NCI-H2196 treated with DMSO at 0.1 percent for 48 hours (cell line): ENCODE data around the gene IFNL1.
"Not testable (repeated sequence)": the region's sequence is repeated elsewhere in the genome, so short reads cannot be mapped to it uniquely, and the experiment has no call there.

Experiments used
- DNase-seq: peaks from one replicate; lab custom pipeline; 2025; ENCODE audit not compliant: unreplicated experiment; lab: John Stamatoyannopoulos, UW

IFNL1 gene

GRCh38 chr19:39307822-39308530, 11.8 kb downstream of the IFNL1 start:
- DNase-seq: no peak

DNA sequence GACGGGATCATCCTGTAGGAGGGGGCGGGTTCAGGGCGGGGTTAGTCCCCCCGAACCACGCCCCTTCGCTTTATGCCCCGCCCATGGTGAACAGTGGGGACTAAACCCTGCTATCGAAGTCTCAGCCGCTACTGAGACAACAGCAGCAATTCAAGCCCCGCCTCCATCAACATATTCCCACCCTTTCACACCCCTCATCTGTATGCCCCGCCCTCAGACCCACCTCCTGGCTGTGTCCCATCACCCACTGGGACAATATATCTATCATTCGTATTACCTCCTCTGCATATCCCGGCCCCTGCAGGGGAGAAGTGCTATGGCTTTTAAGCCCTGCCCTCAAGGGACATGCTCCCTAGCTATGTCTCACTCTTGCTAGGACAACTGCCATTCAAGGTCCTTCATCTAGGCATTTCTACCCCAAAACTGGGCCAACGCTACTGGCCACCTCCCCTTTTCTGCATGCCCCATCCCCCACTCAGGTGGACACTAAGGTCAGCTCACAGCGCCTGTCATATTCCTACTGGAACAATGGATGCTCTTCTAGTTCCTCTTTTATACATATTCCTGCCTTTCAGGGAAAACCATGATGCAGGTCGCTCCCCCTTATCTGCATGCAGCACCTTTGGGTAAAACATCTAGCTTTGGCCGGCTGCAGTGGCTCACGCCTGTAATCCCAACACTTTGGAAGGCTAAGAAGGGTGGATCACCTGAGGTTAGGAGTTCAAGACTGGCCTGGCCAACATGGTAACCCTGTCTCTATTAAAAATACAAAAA, 12.5 kb downstream of the IFNL1 start:
- peak; percentile 44 for DNase-seq

GRCh38 chr19:39309305-39309670, 13.1 kb downstream of the IFNL1 start:
- DNase-seq: not testable (repeated sequence)

- no peak for DNase-seq
These were observed 14.5 kb downstream of the IFNL1 start for GRCh38 chr19:39310558-39311311.

GRCh38 chr19:39314016-39314728, 18.0 kb downstream of the IFNL1 start:
- DNase-seq: no peak

DNA sequence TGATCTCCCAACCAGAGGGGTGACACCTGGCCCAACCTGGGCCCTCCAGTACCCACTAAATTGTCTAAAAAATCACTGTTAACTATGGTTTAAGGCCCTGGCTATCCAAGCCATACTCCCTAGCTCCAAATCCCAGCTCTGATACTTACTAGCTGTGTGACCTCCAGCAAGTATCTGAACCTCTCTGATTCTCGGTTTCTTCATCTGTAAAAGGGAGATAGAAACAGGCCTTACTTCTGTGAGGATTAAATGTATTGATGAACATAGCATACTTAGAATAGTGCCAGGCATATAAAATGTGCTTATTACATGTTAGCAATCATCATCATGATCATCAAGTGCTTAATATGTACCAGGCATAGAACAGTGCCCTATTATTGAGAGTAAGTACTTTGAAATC, 19.7 kb downstream of the IFNL1 start:
- DNase-seq: no peak

GRCh38 chr19:39316627-39317321, 20.6 kb downstream of the IFNL1 start:
- no peak for DNase-seq

GRCh38 chr19:39317476-39317875, 21.3 kb downstream of the IFNL1 start:
- DNase-seq: no peak

- no peak for DNase-seq
These were observed 21.9 kb downstream of the IFNL1 start for GRCh38 chr19:39318071-39318470.

GRCh38 chr19:39318690-39319089, 22.5 kb downstream of the IFNL1 start:
- DNase-seq: no peak

DNA sequence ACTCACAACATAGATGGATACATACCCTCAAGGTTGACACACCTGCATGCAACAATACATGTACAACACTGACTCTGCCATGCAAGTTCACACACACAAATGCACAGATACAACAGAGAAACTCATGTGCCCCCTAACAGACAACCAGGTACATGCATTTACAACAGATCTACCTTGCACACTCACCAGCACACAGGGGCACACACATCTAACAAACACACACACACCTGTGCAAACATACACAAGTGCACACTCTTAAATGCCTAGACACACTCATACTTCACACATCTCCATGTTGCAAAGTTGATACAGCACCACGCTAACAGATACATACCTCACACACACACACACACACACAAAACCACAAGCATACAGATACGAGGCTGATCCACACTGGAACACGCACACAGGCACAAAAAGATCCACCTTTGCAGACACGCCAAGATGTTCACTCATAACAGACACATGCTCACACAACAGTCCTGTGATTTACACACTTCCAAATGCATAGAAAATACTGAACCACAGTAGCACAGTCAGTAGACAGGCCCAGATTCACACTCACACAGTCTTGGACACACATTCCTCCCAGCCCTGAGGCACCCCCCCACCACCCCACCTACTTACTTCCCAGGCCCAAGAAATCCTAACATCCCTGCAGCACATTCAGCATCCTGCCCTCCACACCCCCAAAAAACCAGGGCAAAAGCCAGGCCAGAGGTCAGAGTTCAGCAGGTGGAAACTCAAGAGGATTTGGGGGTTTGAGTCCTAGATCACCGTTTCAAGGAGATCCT, 23.1 kb downstream of the IFNL1 start:
- no peak for DNase-seq

- DNase-seq: no peak
These were observed 23.7 kb downstream of the IFNL1 start for GRCh38 chr19:39319892-39320248.

DNA sequence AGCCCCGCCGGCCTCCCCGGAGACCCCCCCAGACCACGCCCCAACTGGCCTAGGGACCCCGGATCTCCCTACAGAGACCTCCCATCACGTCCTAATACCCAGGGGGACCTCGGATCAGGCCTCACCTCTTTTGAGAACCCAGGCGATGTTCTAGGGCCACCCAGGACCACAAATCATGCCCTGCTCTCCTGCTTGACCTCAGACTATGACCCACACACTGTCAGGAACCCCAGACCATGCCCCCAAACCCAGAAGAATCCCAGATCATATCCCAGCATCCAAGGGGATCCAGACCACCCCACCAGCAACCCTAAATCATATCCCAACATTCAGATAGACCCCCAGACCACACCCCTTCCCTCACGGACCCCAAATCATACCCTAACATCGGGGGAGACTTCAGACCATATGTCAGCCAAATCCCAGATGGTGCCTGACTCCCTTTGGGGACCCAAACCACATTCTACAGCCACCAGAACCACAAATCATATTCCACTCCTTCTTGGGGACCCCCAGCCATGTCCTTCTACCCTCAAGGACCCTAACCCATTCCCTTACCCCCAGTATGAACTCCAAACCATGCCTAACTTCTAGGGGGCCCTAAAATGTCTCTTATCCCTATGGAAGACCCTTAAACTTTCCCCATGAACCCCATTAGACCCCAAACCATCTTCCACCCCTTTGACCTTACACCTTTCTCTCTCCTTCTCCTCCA, 25.1 kb downstream of the IFNL1 start:
- DNase-seq: no peak

DNA sequence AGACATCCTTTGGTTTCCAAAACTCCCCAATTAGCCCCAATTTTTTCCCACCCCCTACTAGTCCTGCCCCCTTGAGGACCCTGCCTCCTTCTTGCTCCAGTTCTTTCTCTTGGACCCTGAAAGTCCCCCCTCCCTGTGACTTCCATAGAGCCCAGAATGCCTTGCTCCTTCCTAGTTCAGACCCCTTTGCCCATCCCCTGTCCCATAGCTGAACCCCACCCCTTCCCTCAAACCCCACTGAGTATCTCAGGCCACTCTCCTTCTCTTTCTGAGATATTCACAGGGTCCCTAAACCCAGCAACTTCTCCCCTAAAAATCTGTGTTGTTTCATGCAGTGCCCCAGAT, 25.6 kb downstream of the IFNL1 start:
- DNase-seq: no peak

- DNase-seq: no peak
These were observed 28.1 kb downstream of the IFNL1 start for GRCh38 chr19:39324242-39324842.

DNA sequence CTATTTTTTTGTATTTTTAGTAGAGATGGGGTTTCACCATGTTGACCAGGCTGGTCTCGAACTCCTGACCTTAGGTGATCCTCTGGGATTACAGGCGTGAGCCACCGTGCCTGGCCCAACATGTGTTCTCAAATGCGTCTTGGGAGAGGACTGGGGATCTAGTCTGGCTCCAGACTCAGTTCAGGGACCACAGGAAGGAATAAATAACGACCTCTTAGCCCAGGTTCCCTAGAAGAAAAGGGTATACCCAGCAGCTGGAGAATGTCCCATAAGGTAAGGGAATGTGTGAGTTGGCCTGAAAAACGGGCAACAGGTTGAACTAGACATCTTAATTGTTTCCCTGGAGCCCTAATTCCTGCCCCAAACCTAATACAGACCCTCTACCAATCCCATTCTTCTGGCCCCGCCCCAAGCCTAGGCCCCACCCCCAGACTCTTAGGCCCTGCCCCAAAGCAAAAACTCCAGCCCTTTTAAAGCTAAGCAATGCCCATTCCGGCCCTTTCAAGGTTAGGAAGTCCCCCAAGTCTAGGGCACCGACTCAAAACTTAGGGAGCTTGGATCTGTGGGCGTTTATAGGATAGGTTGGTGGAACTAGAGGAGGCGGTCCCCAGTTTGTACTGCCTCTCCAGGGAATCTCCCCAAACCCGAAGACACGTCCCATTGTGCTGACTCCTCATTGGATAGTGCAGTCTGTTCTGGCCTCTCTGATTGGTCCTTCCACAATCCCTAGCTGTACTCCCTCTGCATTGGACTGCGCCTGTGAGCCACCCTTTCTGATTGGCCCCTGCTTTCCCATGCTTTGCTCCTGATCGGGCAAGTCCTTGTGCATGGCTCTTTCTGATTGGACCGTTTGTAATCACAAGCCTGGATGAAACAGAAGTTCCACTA, 29.8 kb downstream of the IFNL1 start:
- no peak for DNase-seq

DNA sequence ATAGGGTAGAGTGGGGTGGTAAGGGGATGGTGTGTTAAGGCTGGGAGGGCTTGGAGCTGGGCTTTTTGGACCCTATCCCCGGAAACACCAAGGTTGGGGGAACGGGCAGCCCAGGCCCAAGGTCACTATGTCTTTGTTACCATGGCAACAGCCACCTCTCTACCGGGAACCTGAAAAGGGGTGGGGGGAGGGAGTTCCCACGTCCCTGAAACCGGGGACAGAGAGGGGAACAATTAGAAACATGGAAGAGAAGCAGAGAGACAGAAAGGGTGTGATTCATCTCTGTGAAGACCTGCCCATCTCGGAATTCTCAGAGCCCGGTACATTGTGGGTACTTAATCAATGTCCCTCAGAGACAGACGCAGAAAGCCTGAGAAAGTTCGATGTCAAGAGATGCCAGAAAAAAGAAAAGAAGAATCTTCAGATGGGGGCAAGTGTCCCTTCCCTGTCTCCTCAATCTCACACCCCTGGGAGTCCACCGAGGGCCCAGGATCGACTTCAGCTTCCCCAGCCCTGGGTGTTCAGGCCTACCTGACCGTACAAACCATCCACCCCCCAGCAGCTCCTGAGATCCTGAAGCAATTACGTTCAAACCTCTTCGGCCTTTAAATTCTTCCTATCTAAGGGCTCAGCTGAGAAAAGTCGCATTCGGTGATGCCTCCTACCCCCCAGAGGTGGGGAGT, 31.3 kb downstream of the IFNL1 start:
- no peak for DNase-seq
